Smooth muscle cell (in vitro differentiated cells): ENCODE results near the gene USE1. TPM values are rescaled to one million over a fixed set of nuclear protein-coding genes. Genes with fewer than 3 reads are reported as not detected.

Experiments
- DNase-seq: peaks from one replicate; lab custom pipeline; 2025; ENCODE audit not compliant: unreplicated experiment; lab: John Stamatoyannopoulos, UW
- H2AFZ ChIP-seq: fragments of 200-600 bp; sonication (generic); 2 replicates; pipeline ENCODE4 v1.6.0; 2016; ENCODE audit warnings: antibody characterized with exemption, low read depth, mild to moderate bottlenecking
- H3F3A ChIP-seq: fragments of 200-600 bp; sonication (generic); 2 replicates; pipeline ENCODE4 v1.6.0; 2017; ENCODE audit warnings: antibody characterized with exemption, low read depth
- H3K27ac ChIP-seq: fragments of 200-600 bp; sonication (generic); 2 replicates; pipeline ENCODE4 v1.5.1; 2016; ENCODE audit warnings: low read depth, mild to moderate bottlenecking
- H3K27me3 ChIP-seq: fragments of 200-600 bp; sonication (generic); 2 replicates; pipeline ENCODE4 v1.6.1; 2016; ENCODE audit warnings: low read depth, mild to moderate bottlenecking
- H3K36me3 ChIP-seq: fragments of 200-600 bp; sonication (generic); 2 replicates; pipeline ENCODE4 v1.5.1; 2016; ENCODE audit warnings: low read depth
- H3K4me1 ChIP-seq: fragments of 200-600 bp; sonication (generic); 2 replicates; pipeline ENCODE4 v1.5.1; 2016; ENCODE audit warnings: low read depth
- H3K4me2 ChIP-seq: fragments of 200-600 bp; sonication (generic); 2 replicates; pipeline ENCODE4 v1.6.0; 2016; ENCODE audit warnings: mild to moderate bottlenecking
- H3K4me3 ChIP-seq: fragments of 200-600 bp; sonication (generic); 2 replicates; pipeline ENCODE4 v1.5.1; 2016; ENCODE audit warnings: mild to moderate bottlenecking
- H3K79me2 ChIP-seq: fragments of 200-600 bp; sonication (generic); 2 replicates; pipeline ENCODE4 v1.6.0; 2016; ENCODE audit warnings: low read depth, mild to moderate bottlenecking
- H3K9ac ChIP-seq: fragments of 200-600 bp; sonication (generic); 2 replicates; pipeline ENCODE4 v1.6.0; 2016; ENCODE audit warnings: low read depth
- H3K9me3 ChIP-seq: fragments of 200-600 bp; sonication (generic); replicated peaks from 2 replicates; pipeline ENCODE4 v1.5.1; 2016; ENCODE audit warnings: low read depth
- H4K20me1 ChIP-seq: fragments of 200-600 bp; sonication (generic); 2 replicates; pipeline ENCODE4 v1.6.0; 2016; ENCODE audit warnings: low read depth
- CTCF ChIP-seq: fragments of 200-600 bp; sonication (generic); IDR thresholded peaks from 2 replicates; pipeline ENCODE4 v1.5.1; 2017; ENCODE audit warnings: borderline replicate concordance, mild to moderate bottlenecking, antibody characterized with exemption; ENCODE audit not compliant: insufficient read depth, poor library complexity, severe bottlenecking
- WGBS: methylation state at CpG from one replicate; pipeline ENCODE4 v1.1.7; 2016; ENCODE audit warnings: low lambda C conversion rate; 5-methylcytosine and 5-hydroxymethylcytosine counted together
- polyA plus RNA-seq: library from polyadenylated mRNA; unstranded; fragments of >200 nt; fragmentation: Nextera tagmentation; extraction: Ambion mirVana; gene quantifications from 2 replicates; pipeline ENCODE4 v1.2.1, GENCODE V29; 2016
- total RNA-seq: library from RNA; depleted of rRNA; stranded (reverse); fragments of >200 nt; gene quantifications from 2 replicates; pipeline ENCODE4 v1.2.3, GENCODE V29; 2014

Gene USE1
- total and polyA plus RNA-seq, 2 experiments from 2014 or later = 16.4 to 28.8 TPM

- Histone ChIP-seq H3K36me3 (no peaks in the 10 kb centered on the region), H3K4me3 (no peak overlapping the region), H3K9me3 (no peaks in the 10 kb centered on the region), H3K27ac (no peak overlapping the region), H3F3A (no peaks in the 10 kb centered on the region), H4K20me1 (no peaks in the 10 kb centered on the region), H3K4me1 (no peaks in the 10 kb centered on the region), H3K79me2 (no peaks in the 10 kb centered on the region), H3K9ac (no peak overlapping the region), H2AFZ (no peak overlapping the region), H3K4me2 (no peak overlapping the region), H3K27me3 (no peaks in the 10 kb centered on the region)
- peak; percentile 42 for TF ChIP-seq CTCF
- WGBS = 88% methylated on average over 27 of the region's 27 CpGs
- DNase-seq = no peak
Observed at GRCh38 chr19:17205237-17206140, 9.7 kb upstream of the USE1 start.

GRCh38 chr19:17206736-17207581, 8.2 kb upstream of the USE1 start:
- Histone ChIP-seq H4K20me1 (no peaks in the 10 kb centered on the region), H3K4me1 (no peaks in the 10 kb centered on the region), H3K36me3 (no peaks in the 10 kb centered on the region), H3K27ac (no peak overlapping the region), H3K9me3 (no peaks in the 10 kb centered on the region), H3K27me3 (no peaks in the 10 kb centered on the region), H3K4me2 (no peak overlapping the region), H3F3A (no peaks in the 10 kb centered on the region), H3K9ac (no peak overlapping the region), H2AFZ (no peak overlapping the region), H3K4me3 (no peak overlapping the region), H3K79me2 (no peaks in the 10 kb centered on the region)
- DNase-seq = no peak
- WGBS = 98% methylated on average over 25 of the region's 25 CpGs
- TF ChIP-seq CTCF = no peak

- H3F3A ChIP-seq = no peaks in the 10 kb centered on the region
- no peaks in the 10 kb centered on the region for H3K79me2 ChIP-seq
- 75% methylated on average over 21 of the region's 28 CpGs for WGBS
- peaks cover under 1% of the 10 kb centered on the region for H3K4me1 ChIP-seq
- H2AFZ ChIP-seq = no peak overlapping the region
- H3K36me3 ChIP-seq = no peaks in the 10 kb centered on the region
- no peak overlapping the region for H3K27ac ChIP-seq
- DNase-seq = no peak
- TF ChIP-seq CTCF = no peak
- no peak overlapping the region for H3K4me2 ChIP-seq
- no peaks in the 10 kb centered on the region for H3K9me3 ChIP-seq
- H3K27me3 ChIP-seq = no peaks in the 10 kb centered on the region
- no peaks in the 10 kb centered on the region for H4K20me1 ChIP-seq
- H3K4me3 ChIP-seq = no peak overlapping the region
- no peak overlapping the region for H3K9ac ChIP-seq
Observed at GRCh38 chr19:17209126-17210036, 5.8 kb upstream of the USE1 start.
